K562 (cell line): ENCODE data around the gene SMIM12. TPM values are rescaled to one million over a fixed set of nuclear protein-coding genes. Genes with fewer than 3 reads are reported as not detected.

Source experiments
- BRF2 ChIP-seq: IDR thresholded peaks from 3 replicates; pipeline ENCODE4 v1.6.1; 2011; ENCODE audit warnings: borderline replicate concordance, mild to moderate bottlenecking; ENCODE audit not compliant: insufficient read length, insufficient read depth
- CREM ChIP-seq: IDR thresholded peaks from 2 replicates; pipeline ENCODE4 v1.6.1; 2014; ENCODE audit warnings: antibody characterized with exemption, low read depth
- E2F8 ChIP-seq: fragments of 450-650 bp; IDR thresholded peaks from 2 replicates; pipeline ENCODE4 v1.7.1; 2018; ENCODE audit warnings: mild to moderate bottlenecking, low read depth; ENCODE audit not compliant: partially characterized antibody
- FOXK2 ChIP-seq, 2 experiments: fragments of 450-650 bp; IDR thresholded peaks in 1 of 2; conservative IDR thresholded peaks in 1 of 2; 2 replicates each; pipeline ENCODE4 v1.6.1; 2016; ENCODE audit warnings: low read depth in 2 of 2, mild to moderate bottlenecking in 1 of 2
- GABPB2 ChIP-seq: fragments of 250-450 bp; sonication (Bioruptor Pico); conservative IDR thresholded peaks from 2 replicates; pipeline ENCODE4 v1.5.1; 2021; ENCODE audit warnings: mild to moderate bottlenecking
- GTF3C2 ChIP-seq: IDR thresholded peaks from 3 replicates; pipeline ENCODE4 v1.6.1; 2011; ENCODE audit warnings: borderline replicate concordance, mild to moderate bottlenecking, moderate library complexity; ENCODE audit not compliant: insufficient read length; ENCODE audit errors: extremely low read depth
- JUNB ChIP-seq: fragments of 450-650 bp; formaldehyde crosslinking; conservative IDR thresholded peaks from 2 replicates; pipeline ENCODE4 v1.4.0; 2020; ENCODE audit warnings: mild to moderate bottlenecking
- KLF1 ChIP-seq: fragments of 450-650 bp; IDR thresholded peaks from 2 replicates; pipeline ENCODE4 v1.6.1; 2016; ENCODE audit warnings: missing genetic modification characterization, missing compliant biosample characterization
- MAFF ChIP-seq: IDR thresholded peaks from 2 replicates; pipeline ENCODE4 v1.6.1; 2012; ENCODE audit warnings: low read length, improper control_type of control experiment
- MTA1 ChIP-seq: fragments of 450-650 bp; IDR thresholded peaks from 2 replicates; pipeline ENCODE4 v1.6.1; 2017; ENCODE audit warnings: borderline replicate concordance
- NR1H2 ChIP-seq: sonication (generic); formaldehyde crosslinking; IDR thresholded peaks from 2 replicates; pipeline ENCODE4 v1.4.0; 2020; ENCODE audit warnings: mild to moderate bottlenecking, missing genetic modification reagents
- PHF8 ChIP-seq: fragments of 200-600 bp; sonication (generic); IDR thresholded peaks from 2 replicates; pipeline ENCODE4 v1.6.1; 2012; ENCODE audit warnings: mixed run types, mild to moderate bottlenecking, inconsistent platforms, low read length, moderate library complexity, borderline replicate concordance
- SRSF3 ChIP-seq: fragments of 200-400 bp; formaldehyde crosslinking; IDR thresholded peaks from 2 replicates; pipeline ENCODE4 v1.6.1; 2016; ENCODE audit warnings: mild to moderate bottlenecking, low read length, moderate library complexity; ENCODE audit not compliant: insufficient read depth
- SRSF7 ChIP-seq: fragments of 200-400 bp; formaldehyde crosslinking; optimal IDR thresholded peaks from 2 replicates; pipeline ENCODE3; 2017; ENCODE audit warnings: mild to moderate bottlenecking, low read depth, low read length
- UBTF ChIP-seq, 2 experiments: IDR thresholded peaks; 2 replicates each; pipeline ENCODE4 v1.6.1; 2012; ENCODE audit warnings: improper control_type of control experiment in 2 of 2, low read depth in 2 of 2, low read length in 2 of 2, borderline replicate concordance in 1 of 2
- ZFP1 ChIP-seq: fragments of 450-650 bp; formaldehyde crosslinking; IDR thresholded peaks from 2 replicates; pipeline ENCODE4 v1.4.0; 2020; ENCODE audit warnings: mild to moderate bottlenecking, mixed read lengths
- ZNF253 ChIP-seq: fragments of 250-450 bp; sonication (Bioruptor Pico); conservative IDR thresholded peaks from 2 replicates; pipeline ENCODE4 v1.6.1; 2021; ENCODE audit warnings: mild to moderate bottlenecking
- polyA plus RNA-seq, 8 experiments: library from polyadenylated mRNA; depleted of rRNA in 4 of 8; stranded (reverse) in 5 of 8; unstranded in 3 of 8; fragments of >200 nt; fragmentation: Nextera tagmentation in 2 of 8; fragmentation: Illumina TruSeq in 1 of 8; extraction: Ambion mirVana in 2 of 8; extraction: Trizol in 1 of 8; gene quantifications; 2 replicates each; pipeline versions ENCODE4 v1.2.1 to v1.2.3, GENCODE V29; 2011 to 2014; ENCODE audit warnings: inconsistent platforms in 1 of 8, missing spikeins in 1 of 8
- total RNA-seq, 7 experiments: library from RNA; depleted of rRNA in 6 of 7; stranded (reverse); fragments of >200 nt in 6 of 7; fragmentation: Illumina TruSeq in 2 of 7; extraction: Trizol in 2 of 7; gene quantifications; 2 replicates each; pipeline versions ENCODE4 v1.2.1 to v1.2.3, GENCODE V29; 2011 to 2021; ENCODE audit warnings: low replicate concordance in 1 of 7

The SMIM12 gene
- total and polyA plus RNA-seq, 9 of the 15 experiments (the other 6 are each of a cell fraction or from before 2014, with no cell fraction given): 51.7 to 112 (median 63.9) TPM

GRCh38 chr1:34865981-34866761, 6.6 kb upstream of the SMIM12 start (continued):
- no peak for TF ChIP-seq JUNB (CRISPR knock-in tag)
- no peak for TF ChIP-seq BRF2
- no peak for TF ChIP-seq NR1H2 (CRISPR knock-in tag)
- no peak for TF ChIP-seq GABPB2 (CRISPR knock-in tag)
- peak; percentile 15; the same call in 1 of the 2 replicates for TF ChIP-seq PHF8
- 0 out of 2 replicates have a peak, but pooled peaks have one; percentile 33 for TF ChIP-seq CREM
- TF ChIP-seq KLF1 (tag): no peak
- no peak for TF ChIP-seq SRSF7
- no peak for TF ChIP-seq MTA1
- no peak for TF ChIP-seq FOXK2 (conservative IDR thresholded peaks at IDR 0.05 in 1 of 2, IDR thresholded peaks at IDR 0.05 in 1 of 2; ENCODE audit: low read depth in 2 of 2)
- TF ChIP-seq ZNF253 (CRISPR knock-in tag): no peak
- no peak for TF ChIP-seq MAFF
- TF ChIP-seq GTF3C2: no peak
- TF ChIP-seq UBTF (IDR thresholded peaks at IDR 0.05; ENCODE audit: borderline replicate concordance in 1 of 2, low read depth in 2 of 2, low read length in 2 of 2): no peak
- no peak for TF ChIP-seq ZFP1 (CRISPR knock-in tag)
- TF ChIP-seq SRSF3: no peak
- TF ChIP-seq E2F8: no peak
